ENCODE measurements around the gene AVL9.
A peak's percentile ranks its signal among the peaks of the same experiment; 100 is the strongest.
"Not testable (repeated sequence)": the region's sequence is repeated elsewhere in the genome, so short reads cannot be mapped to it uniquely, and the experiment has no call there.

The AVL9 gene

GRCh38 chr7:32495298-32496051, at the start of gene AVL9:
Gene AVL9, plus strand, starts transcription at chr7:32495489. Its CDS starts 221 bp downstream, at chr7:32495710.
- DNase-seq: peak; percentile 71

GRCh38 chr7:32447218-32447617, 48.1 kb upstream of the AVL9 start:
- DNase-seq: no peak

DNA sequence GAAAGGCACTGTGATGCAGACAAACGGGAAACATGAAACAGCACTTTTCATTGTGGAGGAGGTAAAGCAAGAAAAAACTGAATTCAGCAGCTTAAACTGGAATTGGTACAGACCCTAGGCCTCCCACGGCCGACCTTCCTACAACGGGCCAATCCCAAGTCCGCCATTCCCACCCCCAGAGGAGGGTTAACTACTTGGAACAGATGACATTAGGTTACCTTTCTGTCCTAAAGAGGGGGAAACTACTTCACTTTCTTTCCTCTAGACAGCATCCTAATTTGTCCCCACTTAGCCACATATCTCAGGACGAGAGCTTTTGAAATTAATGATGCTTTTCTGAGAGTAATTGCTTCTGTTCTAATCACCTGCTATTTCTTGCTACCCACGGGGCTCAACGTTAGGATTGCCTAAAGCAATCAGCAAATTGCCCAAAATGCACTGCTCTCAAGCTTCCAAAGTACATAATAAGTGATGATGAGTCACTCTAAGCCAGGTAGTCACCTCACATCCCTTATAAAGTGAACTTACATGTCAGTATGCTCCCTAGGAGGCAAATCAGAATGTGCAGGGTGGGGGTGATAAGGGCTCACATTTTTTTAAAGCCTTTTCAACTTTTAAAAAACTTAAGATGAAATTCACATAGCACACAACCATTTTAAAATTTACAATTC, 41.8 kb upstream of the AVL9 start:
- peak; percentile 69 for DNase-seq

GRCh38 chr7:32458025-32458424, 37.3 kb upstream of the AVL9 start:
- no peak for DNase-seq

GRCh38 chr7:32459788-32460187, 35.5 kb upstream of the AVL9 start:
- DNase-seq: no peak

GRCh38 chr7:32461484-32461883, 33.8 kb upstream of the AVL9 start:
- DNase-seq: no peak

GRCh38 chr7:32462451-32462850, 32.8 kb upstream of the AVL9 start:
- DNase-seq: no peak

- DNase-seq: no peak
Observed at GRCh38 chr7:32462977-32463376, 32.3 kb upstream of the AVL9 start.

GRCh38 chr7:32464641-32465416, 30.5 kb upstream of the AVL9 start:
- not testable (repeated sequence) for DNase-seq

GRCh38 chr7:32470004-32470403, 25.3 kb upstream of the AVL9 start:
- not testable (repeated sequence) for DNase-seq

- DNase-seq: no peak
Observed at GRCh38 chr7:32470871-32471270, 24.4 kb upstream of the AVL9 start.

- DNase-seq: no peak
Observed at GRCh38 chr7:32472015-32472414, 23.3 kb upstream of the AVL9 start.

- DNase-seq: no peak
Observed at GRCh38 chr7:32474008-32474407, 21.3 kb upstream of the AVL9 start.

GRCh38 chr7:32476816-32477648, 18.3 kb upstream of the AVL9 start:
- DNase-seq: no peak

DNA sequence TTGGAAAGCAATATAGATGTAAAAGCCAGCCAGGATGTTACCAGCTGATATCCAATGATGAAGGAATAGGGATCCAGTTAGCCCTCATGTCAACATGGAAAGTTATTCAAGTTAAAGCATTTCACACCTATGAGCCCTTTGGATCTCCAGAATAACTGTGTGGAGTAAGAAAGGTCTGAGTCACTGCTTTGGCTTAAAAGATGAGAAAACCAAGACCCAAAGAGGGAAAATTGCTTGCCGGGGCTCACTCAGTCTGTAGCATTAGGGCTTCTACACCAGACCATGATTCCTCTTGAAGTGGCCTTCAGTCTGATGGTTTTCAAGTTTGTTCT, 17.7 kb upstream of the AVL9 start:
- no peak for DNase-seq

- peak; percentile 35 for DNase-seq
Observed at GRCh38 chr7:32479574-32480200, 15.6 kb upstream of the AVL9 start.

GRCh38 chr7:32481176-32481575, 14.1 kb upstream of the AVL9 start:
- no peak for DNase-seq

- DNase-seq: no peak
Observed at GRCh38 chr7:32481921-32482320, 13.4 kb upstream of the AVL9 start.

DNA sequence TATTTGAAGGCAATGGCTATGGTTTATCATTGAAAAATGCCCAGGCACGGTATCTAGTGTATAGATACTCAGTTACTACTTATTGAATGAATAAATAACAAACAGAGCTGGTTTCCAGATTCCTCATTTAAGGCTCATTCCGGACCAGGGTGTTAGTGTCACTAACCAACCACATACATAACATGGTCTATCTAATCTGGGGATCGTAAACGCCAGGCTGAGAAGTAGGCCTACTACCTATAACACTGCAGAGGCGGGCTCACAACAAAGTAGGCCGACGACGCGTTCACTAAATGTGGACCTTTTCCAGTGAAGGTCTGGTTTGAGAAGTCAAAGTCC, 5.5 kb upstream of the AVL9 start:
- DNase-seq: no peak

- DNase-seq: peak; percentile 63
Observed at GRCh38 chr7:32490127-32490796, 5.0 kb upstream of the AVL9 start, which contains the start of gene LSM5. Gene LSM5, minus strand, starts transcription at chr7:32490380. Its CDS starts 15 bp downstream, at chr7:32490365.

- DNase-seq: no peak
Observed at GRCh38 chr7:32494946-32495297, 367 bp upstream of the AVL9 start.

Data from NCI-H1436 treated with DMSO at 0.1 percent for 48 hours (cell line).